ENCODE results near the gene ZNF273. TPM values are rescaled to one million over a fixed set of nuclear protein-coding genes. Genes with fewer than 3 reads are reported as not detected.

ZNF273 gene
- total RNA-seq, 4 donors from 2014 or later = 0.29 to 9.3 (median 2.3) TPM

- Histone ChIP-seq H3K9me3 (no peaks in the 10 kb centered on the region), H3K4me3 (peak overlapping the region; percentile 40 to 68 (median 62)), H3K27ac (peak overlapping the region in 1 of 4 donors; percentile 18), H3K36me3 (no peaks in the 10 kb centered on the region), H3K4me1 (no peaks in the 10 kb centered on the region), H3K27me3 (peaks cover 0 to 18% (median 0%) of the 10 kb centered on the region in 3 donors)
- TF ChIP-seq CTCF (IDR thresholded peaks at IDR 0.05 in 4 of 5, conservative IDR thresholded peaks at IDR 0.05 in 1 of 5) (no peak), POLR2A (IDR thresholded peaks at IDR 0.05) (no peak)
- in situ Hi-C loops (cut with MboI; ENCODE audit: low sequenced_read_pairs in 4 of 4) = no loop called here
- DNase-seq (no peak), ATAC-seq (no peak)
- intact Hi-C loops (cut with DNase I; ENCODE audit: low total_unique reads) = no loop called here
These were observed 21.4 kb upstream of the ZNF273 start for GRCh38 chr7:64881461-64882287.

- in situ Hi-C loops (cut with MboI; ENCODE audit: low sequenced_read_pairs in 4 of 4) = no loop called here
- intact Hi-C loops (cut with DNase I; ENCODE audit: low total_unique reads) = no loop called here
These were observed 20.5 kb upstream of the ZNF273 start for GRCh38 chr7:64882341-64883112.

GRCh38 chr7:64883113-64883905, 19.8 kb upstream of the ZNF273 start:
- intact Hi-C loops (cut with DNase I; ENCODE audit: low total_unique reads) (no loop called here), in situ Hi-C loops (cut with MboI; ENCODE audit: low sequenced_read_pairs in 4 of 4) (no loop called here)
- Histone ChIP-seq H3K4me3 (peak overlapping the region; percentile 40 to 68 (median 62)), H3K27me3 (peaks cover 0 to 20% (median 0%) of the 10 kb centered on the region in 3 donors), H3K9me3 (no peaks in the 10 kb centered on the region), H3K27ac (no peak overlapping the region), H3K36me3 (no peaks in the 10 kb centered on the region), H3K4me1 (peaks cover 4 to 5% of the 10 kb centered on the region in 2 donors)
- TF ChIP-seq POLR2A (IDR thresholded peaks at IDR 0.05) (no peak), CTCF (IDR thresholded peaks at IDR 0.05 in 4 of 5, conservative IDR thresholded peaks at IDR 0.05 in 1 of 5) (no peak)
- ATAC-seq (peak in 1 of 2 donors; percentile 10), DNase-seq (no peak)

More at GRCh38 chr7:64882341-64883112, 20.5 kb upstream of the ZNF273 start:
- H3K9me3 ChIP-seq = no peaks in the 10 kb centered on the region
- DNase-seq (peak; percentile 37 to 58), ATAC-seq (peak; percentile 72 to 82)
- H3K27me3 ChIP-seq = peaks cover 0 to 15% (median 0%) of the 10 kb centered on the region in 3 donors
- H3K36me3 ChIP-seq = no peaks in the 10 kb centered on the region
- H3K4me3 ChIP-seq = peak overlapping the region; percentile 40 to 68 (median 62)
- no peaks in the 10 kb centered on the region for H3K4me1 ChIP-seq
- TF ChIP-seq CTCF (IDR thresholded peaks at IDR 0.05 in 4 of 5, conservative IDR thresholded peaks at IDR 0.05 in 1 of 5) (no peak), POLR2A (IDR thresholded peaks at IDR 0.05) (no peak)
- H3K27ac ChIP-seq = peak overlapping the region in 2 of 4 donors; percentile 18 to 61

- peaks cover 8 to 14% of the 10 kb centered on the region in 2 donors for H3K4me1 ChIP-seq
- no peak overlapping the region for H3K27ac ChIP-seq
- ATAC-seq (no peak), DNase-seq (no peak)
- H3K36me3 ChIP-seq = no peaks in the 10 kb centered on the region
- in situ Hi-C loops (cut with MboI; ENCODE audit: low sequenced_read_pairs in 4 of 4) = no loop called here
- H3K4me3 ChIP-seq = no peak overlapping the region
- peaks cover 0 to 22% (median 0%) of the 10 kb centered on the region in 3 donors for H3K27me3 ChIP-seq
- intact Hi-C loops (cut with DNase I; ENCODE audit: low total_unique reads) = no loop called here
- no peak for TF ChIP-seq POLR2A (IDR thresholded peaks at IDR 0.05)
- TF ChIP-seq CTCF (IDR thresholded peaks at IDR 0.05 in 4 of 5, conservative IDR thresholded peaks at IDR 0.05 in 1 of 5) = no peak
- no peaks in the 10 kb centered on the region for H3K9me3 ChIP-seq
These were observed 18.8 kb upstream of the ZNF273 start for GRCh38 chr7:64884085-64884912.
